ENCODE data around the gene CHMP2A.

Gene CHMP2A

DNA sequence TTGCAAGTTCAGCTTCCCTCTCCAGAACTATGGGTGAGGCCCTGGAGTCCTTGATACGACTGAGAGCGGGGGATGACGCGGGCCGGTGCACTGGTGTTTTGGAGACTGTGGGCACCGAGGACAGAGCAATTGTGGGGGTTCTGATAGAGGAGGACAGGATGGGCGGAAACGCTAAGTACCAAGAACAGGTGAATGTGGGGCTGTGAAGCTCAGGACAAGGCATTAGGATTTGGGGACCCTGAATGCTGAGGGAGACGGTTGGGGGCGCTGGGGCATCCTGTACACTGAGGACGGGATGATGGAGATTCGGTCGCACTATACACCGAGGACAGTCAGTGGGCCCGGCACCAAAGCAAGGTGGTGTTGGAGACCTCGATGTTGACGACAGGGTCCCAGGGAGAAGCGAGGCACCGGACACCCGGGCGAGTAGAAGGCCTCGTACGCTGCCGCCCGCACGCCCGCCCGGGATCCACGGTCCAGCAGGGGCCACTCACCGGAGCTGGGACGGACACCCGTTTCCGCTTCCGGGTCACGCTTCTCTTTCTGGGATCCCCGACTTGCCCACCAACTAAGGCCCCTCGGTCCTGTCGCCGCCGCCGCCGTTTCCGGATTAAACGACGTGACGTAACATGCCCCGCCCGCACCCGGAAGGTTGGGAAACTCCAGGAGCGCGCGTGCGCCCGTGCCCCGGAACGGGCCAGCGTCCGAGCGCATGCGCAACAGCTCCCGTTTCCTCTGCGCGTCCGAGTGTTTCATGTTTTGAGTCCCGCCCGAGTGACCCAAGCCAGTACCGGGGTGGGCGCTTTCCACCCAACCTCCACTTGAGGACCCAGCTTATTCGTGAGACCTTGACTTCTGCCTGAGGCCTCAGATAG is at the start of gene CHMP2A:
TSS of gene CHMP2A (minus strand) at position 612 of the 875 bp plus-strand sequence. CDS start 893 bp downstream, outside the sequence.
- no peak for TF ChIP-seq CTCF (IDR thresholded peaks at IDR 0.05; ENCODE audit: insufficient read depth, missing control alignments)
- FAIRE-seq (no peak), DNase-seq (ENCODE audit: insufficient read length, low spot score) (peak; percentile 84)

DNA sequence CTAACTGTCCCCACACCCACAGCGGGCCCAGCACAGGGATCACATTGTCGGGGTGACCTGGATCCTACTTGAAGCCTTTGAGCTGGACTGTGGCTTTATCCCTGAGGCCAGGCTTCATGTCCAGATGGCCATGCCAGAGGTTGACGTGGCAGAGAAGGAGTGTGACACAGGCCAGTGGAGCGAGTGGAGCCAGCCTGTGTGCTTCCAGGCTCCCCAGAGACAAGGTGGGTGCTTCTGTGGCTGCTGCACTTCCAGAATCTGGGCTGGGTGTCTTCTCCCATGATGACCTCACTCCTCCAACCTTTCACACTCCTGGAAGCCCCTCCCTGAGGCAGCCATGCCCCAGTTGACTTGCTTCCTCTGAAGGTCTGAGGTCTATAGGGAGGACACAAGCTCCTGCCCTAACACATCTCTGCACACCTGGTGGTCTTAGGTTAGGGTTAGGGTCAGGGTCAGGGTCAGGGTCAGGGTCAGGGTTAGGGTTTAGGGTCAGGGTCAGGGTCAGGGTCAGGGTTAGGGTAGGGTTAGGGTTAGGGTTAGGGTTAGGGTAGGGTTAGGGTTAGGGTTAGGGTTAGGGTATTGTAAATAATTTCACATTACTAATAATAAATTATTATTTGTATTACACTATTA is 31.3 kb upstream of the CHMP2A start:
- TF ChIP-seq CTCF (IDR thresholded peaks at IDR 0.05; ENCODE audit: insufficient read depth, missing control alignments): no peak
- FAIRE-seq: no peak
- no peak for DNase-seq (ENCODE audit: insufficient read length, low spot score)

GRCh38 chr19:58585442-58586132 is 30.7 kb upstream of the CHMP2A start:
- no peak for FAIRE-seq
- TF ChIP-seq CTCF (IDR thresholded peaks at IDR 0.05; ENCODE audit: insufficient read depth, missing control alignments): no peak
- DNase-seq (ENCODE audit: insufficient read length, low spot score): no peak

GRCh38 chr19:58584498-58585441 is 29.9 kb upstream of the CHMP2A start:
- TF ChIP-seq CTCF (IDR thresholded peaks at IDR 0.05; ENCODE audit: insufficient read depth, missing control alignments): no peak
- FAIRE-seq (no peak), DNase-seq (ENCODE audit: insufficient read length, low spot score) (no peak)

DNA sequence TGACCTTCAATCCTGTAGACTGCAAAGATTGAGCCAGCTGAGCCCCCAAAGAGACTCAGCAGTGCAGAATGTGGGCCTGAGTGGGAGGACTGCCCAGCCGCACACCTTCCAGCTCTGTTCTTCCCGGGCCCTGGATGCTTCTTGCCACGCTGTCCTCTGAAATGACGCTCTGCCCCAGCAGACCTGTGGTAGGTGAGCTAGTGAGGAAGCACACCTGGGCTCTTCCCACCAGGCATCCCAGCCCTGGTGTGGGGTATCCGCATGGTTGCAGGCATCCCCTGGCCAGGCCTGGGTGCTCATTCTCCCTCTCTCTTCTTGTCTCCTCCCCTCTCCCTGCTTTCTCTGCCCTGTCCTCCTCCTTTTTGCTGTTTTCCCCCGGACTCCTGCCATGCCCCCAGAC is 28.1 kb upstream of the CHMP2A start:
- DNase-seq (ENCODE audit: insufficient read length, low spot score) (no peak), FAIRE-seq (no peak)
- TF ChIP-seq CTCF (IDR thresholded peaks at IDR 0.05; ENCODE audit: insufficient read depth, missing control alignments): no peak

Data from D721Med (cell line).